IMR-90 (cell line): ENCODE results near the gene OR2H2. TPM values are rescaled to one million over a fixed set of nuclear protein-coding genes. Genes with fewer than 3 reads are reported as not detected.

Experiments
- ATAC-seq: fragments of 200-7000 bp; cut with Tn5 transposase; 2 replicates; pipeline ENCODE4 v1.9.1; 2020; ENCODE audit warnings: low read depth, mild to moderate bottlenecking, moderate library complexity
- BruUV-seq: library from RNA; stranded (reverse); fragments of 400-500 nt; replicated peaks from 2 replicates; lab custom pipeline; 2021; lab: Mats Ljungman, UMichigan
- CTCF ChIA-PET: fragments of 300-600 bp; formaldehyde crosslinking; extraction: SDS; loops from one replicate; lab custom pipeline; 2021; ENCODE audit warnings: antibody characterized with exemption; lab: Yijun Ruan, JAX
- POLR2A ChIA-PET: fragments of 300-600 bp; sonication (Branson Sonifier 250); formaldehyde crosslinking; loops from one replicate; lab custom pipeline; 2022; ENCODE audit warnings: antibody characterized with exemption; ENCODE audit not compliant: unreplicated experiment; lab: Charles Lee
- DNase-seq: peaks from one replicate; pipeline ENCODE4 v3.0.0; 2013
- H2AFZ ChIP-seq: replicated peaks from 2 replicates; pipeline ENCODE3; 2013; ENCODE audit warnings: low read length, mild to moderate bottlenecking; ENCODE audit not compliant: poor library complexity
- H2AK5ac ChIP-seq: 2 replicates; pipeline ENCODE4 v1.6.1; 2013; ENCODE audit warnings: low read depth, low read length, inconsistent platforms
- H2AK9ac ChIP-seq: replicated peaks from 2 replicates; pipeline ENCODE3; 2013; ENCODE audit warnings: mild to moderate bottlenecking, low read depth, low read length, moderate library complexity; ENCODE audit not compliant: poor library complexity
- H2BK120ac ChIP-seq: 2 replicates; pipeline ENCODE4 v1.6.1; 2013; ENCODE audit warnings: low read depth, low read length, inconsistent platforms
- H2BK15ac ChIP-seq: 3 replicates; pipeline ENCODE4 v1.6.1; 2013; ENCODE audit warnings: low read depth, low read length, inconsistent platforms
- H2BK20ac ChIP-seq: 2 replicates; pipeline ENCODE4 v1.6.1; 2013; ENCODE audit warnings: low read depth, mild to moderate bottlenecking, inconsistent platforms, low read length, moderate library complexity
- H2BK5ac ChIP-seq: 2 replicates; pipeline ENCODE4 v1.6.1; 2013; ENCODE audit warnings: mild to moderate bottlenecking, low read depth, low read length, inconsistent platforms; ENCODE audit not compliant: poor library complexity, severe bottlenecking
- H3K14ac ChIP-seq: replicated peaks from 2 replicates; pipeline ENCODE4 v1.6.1; 2013; ENCODE audit warnings: low read depth, low read length, inconsistent platforms
- H3K18ac ChIP-seq: 2 replicates; pipeline ENCODE4 v1.6.1; 2013; ENCODE audit warnings: low read depth, low read length, control low read depth
- H3K23ac ChIP-seq: 2 replicates; pipeline ENCODE4 v1.6.1; 2013; ENCODE audit warnings: low read depth, low read length, inconsistent platforms
- H3K27ac ChIP-seq: 2 replicates; pipeline ENCODE4 v1.5.1; 2013; ENCODE audit warnings: mild to moderate bottlenecking, control low read depth, low read length; ENCODE audit not compliant: insufficient read depth
- H3K27me3 ChIP-seq: 2 replicates; pipeline ENCODE4 v1.6.1; 2013; ENCODE audit warnings: low read length; ENCODE audit not compliant: control insufficient read depth, insufficient read depth
- H3K36me3 ChIP-seq: 2 replicates; pipeline ENCODE4 v1.6.1; 2013; ENCODE audit warnings: low read length, mixed read lengths; ENCODE audit not compliant: control insufficient read depth, insufficient read depth
- H3K4ac ChIP-seq: 2 replicates; pipeline ENCODE4 v1.6.1; 2013; ENCODE audit warnings: low read depth, low read length, inconsistent platforms
- H3K4me1 ChIP-seq: 2 replicates; pipeline ENCODE4 v1.6.1; 2013; ENCODE audit warnings: low read length, mixed read lengths; ENCODE audit not compliant: control insufficient read depth, insufficient read depth
- H3K4me2 ChIP-seq: 2 replicates; pipeline ENCODE4 v1.6.1; 2013; ENCODE audit warnings: low read depth, mild to moderate bottlenecking, control low read depth, low read length, moderate library complexity
- H3K4me3 ChIP-seq: 2 replicates; pipeline ENCODE4 v1.5.1; 2013; ENCODE audit warnings: low read depth, mild to moderate bottlenecking, control low read depth, low read length, moderate library complexity; ENCODE audit not compliant: insufficient read depth
- H3K56ac ChIP-seq: 2 replicates; pipeline ENCODE4 v1.6.1; 2013; ENCODE audit warnings: low read length, inconsistent platforms; ENCODE audit not compliant: insufficient read depth; ENCODE audit errors: extremely low read depth
- H3K79me1 ChIP-seq, 2 experiments: 2 replicates each; pipeline ENCODE4 v1.6.1; 2013; ENCODE audit warnings: low read length in 2 of 2, inconsistent platforms in 1 of 2, low read depth in 1 of 2
- H3K9ac ChIP-seq: 2 replicates; pipeline ENCODE4 v1.6.1; 2013; ENCODE audit warnings: low read depth, low read length, control low read depth
- H3K9me1 ChIP-seq: 2 replicates; pipeline ENCODE4 v1.6.1; 2013; ENCODE audit warnings: low read length, inconsistent platforms; ENCODE audit not compliant: insufficient read depth
- H3K9me3 ChIP-seq: 2 replicates; pipeline ENCODE4 v1.6.1; 2013; ENCODE audit warnings: low read length; ENCODE audit not compliant: control insufficient read depth, insufficient read depth
- H4K20me1 ChIP-seq: 2 replicates; pipeline ENCODE4 v1.6.1; 2013; ENCODE audit warnings: low read length, inconsistent platforms; ENCODE audit not compliant: insufficient read depth
- H4K5ac ChIP-seq: 2 replicates; pipeline ENCODE4 v1.6.1; 2013; ENCODE audit warnings: mild to moderate bottlenecking, low read depth, low read length, control low read depth
- H4K8ac ChIP-seq, 2 experiments: 2 replicates each; pipeline ENCODE4 v1.6.1; 2013; ENCODE audit warnings: low read depth in 2 of 2, low read length in 2 of 2, control low read depth in 1 of 2, inconsistent platforms in 1 of 2
- H4K91ac ChIP-seq: 2 replicates; pipeline ENCODE4 v1.6.1; 2013; ENCODE audit warnings: low read depth, low read length, inconsistent platforms; ENCODE audit not compliant: insufficient read depth
- BHLHE40 ChIP-seq: fragments of 150-350 bp; IDR thresholded peaks from 2 replicates; pipeline ENCODE4 v1.6.1; 2016; ENCODE audit warnings: mild to moderate bottlenecking, low read depth, low read length
- MXI1 ChIP-seq: IDR thresholded peaks from 2 replicates; pipeline ENCODE4 v1.6.1; 2012; ENCODE audit warnings: low read depth, mild to moderate bottlenecking, low read length, moderate library complexity, borderline replicate concordance
- NFE2L2 ChIP-seq: fragments of 150-350 bp; IDR thresholded peaks from 2 replicates; pipeline ENCODE4 v1.6.1; 2016; ENCODE audit warnings: low read depth, mild to moderate bottlenecking, low read length
- RCOR1 ChIP-seq: IDR thresholded peaks from 2 replicates; pipeline ENCODE4 v1.6.1; 2012; ENCODE audit warnings: mild to moderate bottlenecking, low read length, improper control_type of control experiment; ENCODE audit not compliant: insufficient replicate concordance
- SMC3 ChIP-seq: fragments of 150-350 bp; IDR thresholded peaks from 2 replicates; pipeline ENCODE4 v1.6.1; 2016; ENCODE audit warnings: low read depth, mild to moderate bottlenecking, antibody characterized with exemption, low read length, moderate library complexity
- USF2 ChIP-seq: fragments of 150-350 bp; IDR thresholded peaks from 2 replicates; pipeline ENCODE4 v1.6.1; 2017; ENCODE audit warnings: mild to moderate bottlenecking, antibody characterized with exemption, low read length, low read depth
- WGBS, 2 experiments: methylation state at CpG; one replicate each; pipeline versions ENCODE4 v1.1.5 to v1.1.7; 2013; ENCODE audit warnings: missing lambda C conversion rate in 2 of 2; ENCODE audit not compliant: insufficient read length in 1 of 2; ENCODE audit errors: extremely low coverage in 2 of 2; 5-methylcytosine and 5-hydroxymethylcytosine counted together
- dilution Hi-C: fragments of 300-500 bp; cut with HindIII; formaldehyde crosslinking; loops from one replicate; pipeline ENCODE4 v1.14.3; 2018; ENCODE audit warnings: low sequenced_read_pairs; ENCODE audit not compliant: unreplicated experiment
- in situ Hi-C: fragments of 300-500 bp; cut with MboI; formaldehyde crosslinking; loops from 3 replicates; pipeline ENCODE4 v1.14.3; 2019; ENCODE audit warnings: low sequenced_read_pairs, inconsistent platforms, mixed read lengths
- intact Hi-C: fragments of 100-400 bp; cut with micrococcal nuclease; formaldehyde crosslinking; loops from 2 replicates; pipeline ENCODE4 v1.10.0; 2022
- polyA plus RNA-seq, 3 experiments: library from polyadenylated mRNA; depleted of rRNA; stranded (reverse); fragments of >200 nt; gene quantifications; 2 replicates each; pipeline ENCODE4 v1.2.3, GENCODE V29; 2012; ENCODE audit warnings: low replicate concordance in 1 of 3
- total RNA-seq: library from RNA; depleted of rRNA; stranded (reverse); fragments of >200 nt; gene quantifications from 2 replicates; pipeline ENCODE4 v1.2.3, GENCODE V29; 2012

Gene OR2H2
- total and polyA plus RNA-seq, 2 of the 4 experiments (the other 2 are of a cell fraction), result not detected

- in situ Hi-C loops, result loop anchor here (10.0 kb wide), 1 partner anchor 912 kb away; no protein-coding TSS in a partner anchor
- Histone ChIP-seq H4K5ac (no peak overlapping the region), H3K9me3 (no peaks in the 10 kb centered on the region), H3K9me1 (no peaks in the 10 kb centered on the region; the same call in 1 of the 2 replicates), H3K79me1 (no peaks in the 10 kb centered on the region), H2BK20ac (no peak overlapping the region), H2AK5ac (no peak overlapping the region), H4K91ac (no peak overlapping the region), H2AFZ (no peak overlapping the region), H3K27me3 (no peaks in the 10 kb centered on the region), H4K20me1 (no peaks in the 10 kb centered on the region), H3K56ac (no peak overlapping the region), H3K14ac (no peak overlapping the region), H3K18ac (no peak overlapping the region), H3K9ac (no peak overlapping the region), H4K8ac (no peak overlapping the region), H2BK5ac (no peak overlapping the region), H3K4me1 (no peaks in the 10 kb centered on the region), H3K4ac (no peak overlapping the region), H2BK15ac (no peak overlapping the region), H3K27ac (no peak overlapping the region), H3K4me2 (no peak overlapping the region), H3K23ac (no peak overlapping the region), H3K4me3 (no peak overlapping the region), H2AK9ac (no peak overlapping the region), H3K36me3 (peaks cover 6% of the 10 kb centered on the region), H2BK120ac (no peak overlapping the region)
- TF ChIP-seq MXI1 (no peak), NFE2L2 (no peak), USF2 (no peak), SMC3 (no peak), RCOR1 (no peak), BHLHE40 (no peak)
- ChIA-PET POLR2A (no interaction called here), CTCF (no interaction called here)
- dilution Hi-C loops, result no loop called here
- intact Hi-C loops, result no loop called here
- DNase-seq (no peak), ATAC-seq (no peak)
- BruUV-seq, result no TSS peak
- no CpG with 5 or more reads among the region's 6 CpGs for WGBS, 2 experiments
These were observed 11.5 kb downstream of the OR2H2 start for GRCh38 chr6:29596381-29596900.
